ENCODE results near the gene VWA5A. TPM values are rescaled to one million over a fixed set of nuclear protein-coding genes. Genes with fewer than 3 reads are reported as not detected.

The VWA5A gene
- total RNA-seq, 3 donors from 2014 or later (not counting 1 experiment from before 2014, with no cell fraction given) = 9.2 to 12.9 (median 11.8) TPM

GRCh38 chr11:124096364-124096763 is 18.9 kb upstream of the VWA5A start:
- Histone ChIP-seq H3K27ac (ENCODE audit: low read length) (no peak overlapping the region), H3K9me3 (ENCODE audit: control insufficient read depth, insufficient read depth, low read length) (no peaks in the 10 kb centered on the region), H3K4me1 (ENCODE audit: control insufficient read depth, insufficient read depth, low read length) (no peaks in the 10 kb centered on the region), H3K36me3 (ENCODE audit: control insufficient read depth, insufficient read depth, low read length) (no peaks in the 10 kb centered on the region), H3K4me3 (ENCODE audit: low read length) (no peak overlapping the region), H3K27me3 (ENCODE audit: control insufficient read depth, insufficient read depth, low read length) (peaks cover 2% of the 10 kb centered on the region)
- no peaks in the 10 kb centered on the region for H3K4me1 Mint-ChIP-seq
- no peak overlapping the region for H3K27ac Mint-ChIP-seq
- DNase-seq (no peak), ATAC-seq (no peak)
- H3K36me3 Mint-ChIP-seq = no peaks in the 10 kb centered on the region
- no peak overlapping the region for H3K4me3 Mint-ChIP-seq
- intact Hi-C loops (cut with micrococcal nuclease) = no loop called here
- peaks cover 12 to 46% of the 10 kb centered on the region in 2 donors for H3K27me3 Mint-ChIP-seq (ENCODE audit: low read depth in 2 of 2)
- TF ChIP-seq CTCF (IDR thresholded peaks at IDR 0.05) = no peak
- no peaks in the 10 kb centered on the region for H3K9me3 Mint-ChIP-seq
- 86% methylated on average over 4 of the region's 5 CpGs for WGBS (ENCODE audit: insufficient coverage)

DNA sequence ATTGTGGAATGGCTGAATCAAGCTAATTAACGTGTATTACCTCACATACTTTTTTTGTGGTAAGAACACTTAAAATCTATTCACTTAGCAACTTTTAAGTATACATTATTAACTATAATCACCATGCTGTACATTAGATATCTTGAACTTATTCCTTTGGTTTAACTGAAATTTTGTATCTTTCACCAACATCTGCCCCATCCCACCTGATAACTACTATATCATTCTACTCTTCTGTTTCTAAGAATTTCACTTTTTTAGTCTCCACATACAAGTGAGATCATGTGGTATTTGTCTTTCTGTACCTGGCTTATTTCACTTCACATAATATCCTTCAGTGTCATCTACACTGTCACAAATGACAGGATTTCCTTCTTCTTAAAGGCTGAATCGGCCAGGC is 17.1 kb upstream of the VWA5A start:
- WGBS (ENCODE audit: insufficient coverage) = 67% methylated on average over 1 of the region's 2 CpGs
- H3K27me3 Mint-ChIP-seq (ENCODE audit: low read depth in 2 of 2) = peaks cover 12 to 47% of the 10 kb centered on the region in 2 donors
- H3K27me3 ChIP-seq (ENCODE audit: control insufficient read depth, insufficient read depth, low read length) = peaks cover 2% of the 10 kb centered on the region
- no peak overlapping the region for H3K27ac ChIP-seq (ENCODE audit: low read length)
- no peaks in the 10 kb centered on the region for H3K4me1 Mint-ChIP-seq
- H3K4me3 Mint-ChIP-seq = no peak overlapping the region
- no peak for TF ChIP-seq CTCF (IDR thresholded peaks at IDR 0.05)
- no peaks in the 10 kb centered on the region for H3K9me3 ChIP-seq (ENCODE audit: control insufficient read depth, insufficient read depth, low read length)
- no peak overlapping the region for H3K4me3 ChIP-seq (ENCODE audit: low read length)
- no peaks in the 10 kb centered on the region for H3K36me3 ChIP-seq (ENCODE audit: control insufficient read depth, insufficient read depth, low read length)
- DNase-seq = no peak
- intact Hi-C loops (cut with micrococcal nuclease) = no loop called here
- no peak for ATAC-seq
- H3K9me3 Mint-ChIP-seq = no peaks in the 10 kb centered on the region
- no peak overlapping the region for H3K27ac Mint-ChIP-seq
- H3K36me3 Mint-ChIP-seq = no peaks in the 10 kb centered on the region
- H3K4me1 ChIP-seq (ENCODE audit: control insufficient read depth, insufficient read depth, low read length) = no peaks in the 10 kb centered on the region

DNA sequence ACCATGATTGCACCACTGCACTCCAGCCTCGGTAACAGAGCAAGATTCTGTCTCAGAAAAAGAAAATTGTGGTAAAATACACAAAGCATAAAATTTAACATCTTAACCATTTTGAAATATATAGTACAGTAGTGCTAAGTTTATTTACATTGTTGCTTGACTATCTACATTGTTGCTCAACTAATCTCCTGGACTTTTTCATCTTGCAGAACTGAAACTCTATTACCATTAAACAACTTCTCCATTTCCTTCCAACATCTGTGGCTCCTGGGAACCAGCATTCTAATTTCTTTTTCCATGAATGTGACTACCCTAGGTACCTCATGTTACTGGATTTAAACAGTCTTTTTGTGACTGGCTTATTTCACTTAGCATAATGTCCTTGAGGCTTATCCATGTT is 13.5 kb upstream of the VWA5A start:
- Histone ChIP-seq H3K27me3 (ENCODE audit: control insufficient read depth, insufficient read depth, low read length) (peaks cover 2% of the 10 kb centered on the region), H3K9me3 (ENCODE audit: control insufficient read depth, insufficient read depth, low read length) (no peaks in the 10 kb centered on the region), H3K4me1 (ENCODE audit: control insufficient read depth, insufficient read depth, low read length) (no peaks in the 10 kb centered on the region), H3K27ac (ENCODE audit: low read length) (no peak overlapping the region), H3K4me3 (ENCODE audit: low read length) (no peak overlapping the region), H3K36me3 (ENCODE audit: control insufficient read depth, insufficient read depth, low read length) (no peaks in the 10 kb centered on the region)
- intact Hi-C loops (cut with micrococcal nuclease) = no loop called here
- no CpG with 5 or more reads among the region's 1 CpG for WGBS (ENCODE audit: insufficient coverage)
- DNase-seq = no peak
- peaks cover 15 to 55% of the 10 kb centered on the region in 2 donors for H3K27me3 Mint-ChIP-seq (ENCODE audit: low read depth in 2 of 2)
- no peaks in the 10 kb centered on the region for H3K4me1 Mint-ChIP-seq
- no peak overlapping the region for H3K4me3 Mint-ChIP-seq
- no peak overlapping the region for H3K27ac Mint-ChIP-seq
- no peaks in the 10 kb centered on the region for H3K36me3 Mint-ChIP-seq
- no peak for TF ChIP-seq CTCF (IDR thresholded peaks at IDR 0.05)
- no peak for ATAC-seq
- no peaks in the 10 kb centered on the region for H3K9me3 Mint-ChIP-seq

GRCh38 chr11:124108156-124108555 is 7.1 kb upstream of the VWA5A start:
- H3K27ac Mint-ChIP-seq = no peak overlapping the region
- Histone ChIP-seq H3K9me3 (ENCODE audit: control insufficient read depth, insufficient read depth, low read length) (no peaks in the 10 kb centered on the region), H3K4me1 (ENCODE audit: control insufficient read depth, insufficient read depth, low read length) (no peaks in the 10 kb centered on the region), H3K27me3 (ENCODE audit: control insufficient read depth, insufficient read depth, low read length) (peaks cover 2% of the 10 kb centered on the region), H3K4me3 (ENCODE audit: low read length) (no peak overlapping the region), H3K27ac (ENCODE audit: low read length) (no peak overlapping the region), H3K36me3 (ENCODE audit: control insufficient read depth, insufficient read depth, low read length) (no peaks in the 10 kb centered on the region)
- H3K27me3 Mint-ChIP-seq (ENCODE audit: low read depth in 2 of 2) = peaks cover 18 to 70% of the 10 kb centered on the region in 2 donors
- no peak for TF ChIP-seq CTCF (IDR thresholded peaks at IDR 0.05)
- DNase-seq (peak in 1 of 2 donors; percentile 19), ATAC-seq (no peak)
- no peaks in the 10 kb centered on the region for H3K36me3 Mint-ChIP-seq
- no peaks in the 10 kb centered on the region for H3K4me1 Mint-ChIP-seq
- H3K4me3 Mint-ChIP-seq = no peak overlapping the region
- WGBS (ENCODE audit: insufficient coverage) = 17% methylated on average over 1 of the region's 1 CpG
- no peaks in the 10 kb centered on the region for H3K9me3 Mint-ChIP-seq
- intact Hi-C loops (cut with micrococcal nuclease) = no loop called here
